ENCODE measurements around the gene DLGAP1.
"Not testable (repeated sequence)": the region's sequence is repeated elsewhere in the genome, so short reads cannot be mapped to it uniquely, and the experiment has no call there.

Gene DLGAP1

GRCh38 chr18:4035521-4035920 lies 419.6 kb downstream of the DLGAP1 start:
- no peak for DNase-seq (ENCODE audit: low read depth in 1 of 2, low spot score in 1 of 2)
- TF ChIP-seq CTCF (IDR thresholded peaks at IDR 0.05; ENCODE audit: insufficient read depth, low read length), result no peak
- no peak for TF ChIP-seq GABPA (IDR thresholded peaks at IDR 0.05; ENCODE audit: low read depth)
- TF ChIP-seq REST (IDR thresholded peaks at IDR 0.05; ENCODE audit: insufficient replicate concordance, low read depth), result no peak
- TF ChIP-seq POLR2AphosphoS5 (IDR thresholded peaks at IDR 0.05; ENCODE audit: low read depth), result no peak
- no peak for TF ChIP-seq SPI1 (IDR thresholded peaks at IDR 0.05; ENCODE audit: borderline replicate concordance, low read depth)
- Histone ChIP-seq H3K27me3 (ENCODE audit: insufficient read depth, poor library complexity, severe bottlenecking) (no peaks in the 10 kb centered on the region), H3K4me3 (replicated peaks; ENCODE audit: insufficient read depth, low read length) (no peak overlapping the region), H3K27ac (replicated peaks) (no peak overlapping the region)

GRCh38 chr18:4034815-4035214 lies 420.3 kb downstream of the DLGAP1 start:
- not testable (repeated sequence) for H3K27me3 ChIP-seq (ENCODE audit: insufficient read depth, poor library complexity, severe bottlenecking); DNase-seq (ENCODE audit: low read depth in 1 of 2, low spot score in 1 of 2); H3K4me3 ChIP-seq (replicated peaks; ENCODE audit: insufficient read depth, low read length); H3K27ac ChIP-seq (replicated peaks)

DNA sequence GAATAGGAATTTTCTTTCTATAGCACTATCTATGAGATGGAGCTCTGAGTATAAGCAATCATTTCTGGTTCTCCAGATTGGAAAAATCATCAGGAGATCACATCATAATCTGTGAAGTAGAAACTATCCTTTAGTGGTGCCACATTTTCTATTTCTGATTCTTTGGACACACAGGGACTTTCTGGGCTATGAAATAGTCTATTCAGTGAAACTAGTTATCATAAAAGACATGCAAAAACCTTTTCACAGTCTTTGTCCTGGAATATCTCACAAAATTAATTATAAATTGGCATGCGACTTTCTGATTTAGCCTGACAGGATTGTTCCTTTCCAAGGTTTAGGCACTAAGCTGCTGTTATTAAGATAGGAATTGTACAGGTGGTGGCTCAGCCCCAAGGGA lies 428.6 kb downstream of the DLGAP1 start:
- no peak overlapping the region for H3K27ac ChIP-seq (replicated peaks)
- TF ChIP-seq POLR2AphosphoS5 (IDR thresholded peaks at IDR 0.05; ENCODE audit: low read depth) (no peak), REST (IDR thresholded peaks at IDR 0.05; ENCODE audit: insufficient replicate concordance, low read depth) (no peak), SPI1 (IDR thresholded peaks at IDR 0.05; ENCODE audit: borderline replicate concordance, low read depth) (no peak), CTCF (IDR thresholded peaks at IDR 0.05; ENCODE audit: insufficient read depth, low read length) (no peak), GABPA (IDR thresholded peaks at IDR 0.05; ENCODE audit: low read depth) (no peak)
- H3K4me3 ChIP-seq (replicated peaks; ENCODE audit: insufficient read depth, low read length), result no peak overlapping the region
- DNase-seq (ENCODE audit: low read depth in 1 of 2, low spot score in 1 of 2), result no peak
- no peaks in the 10 kb centered on the region for H3K27me3 ChIP-seq (ENCODE audit: insufficient read depth, poor library complexity, severe bottlenecking)

GRCh38 chr18:4024702-4025101 lies 430.4 kb downstream of the DLGAP1 start:
- DNase-seq (ENCODE audit: low read depth in 1 of 2, low spot score in 1 of 2), result no peak
- TF ChIP-seq SPI1 (IDR thresholded peaks at IDR 0.05; ENCODE audit: borderline replicate concordance, low read depth) (no peak), CTCF (IDR thresholded peaks at IDR 0.05; ENCODE audit: insufficient read depth, low read length) (no peak), POLR2AphosphoS5 (IDR thresholded peaks at IDR 0.05; ENCODE audit: low read depth) (no peak), GABPA (IDR thresholded peaks at IDR 0.05; ENCODE audit: low read depth) (no peak), REST (IDR thresholded peaks at IDR 0.05; ENCODE audit: insufficient replicate concordance, low read depth) (no peak)

GRCh38 chr18:4022749-4023148 lies 432.4 kb downstream of the DLGAP1 start:
- H3K27ac ChIP-seq (replicated peaks); H3K4me3 ChIP-seq (replicated peaks; ENCODE audit: insufficient read depth, low read length); DNase-seq (ENCODE audit: low read depth in 1 of 2, low spot score in 1 of 2); H3K27me3 ChIP-seq (ENCODE audit: insufficient read depth, poor library complexity, severe bottlenecking): not testable (repeated sequence)

More at GRCh38 chr18:4024702-4025101, 430.4 kb downstream of the DLGAP1 start:
- no peak overlapping the region for H3K4me3 ChIP-seq (replicated peaks; ENCODE audit: insufficient read depth, low read length)
- no peak overlapping the region for H3K27ac ChIP-seq (replicated peaks)
- no peaks in the 10 kb centered on the region for H3K27me3 ChIP-seq (ENCODE audit: insufficient read depth, poor library complexity, severe bottlenecking)

All from HL-60 (cell line).